CD4-positive, CD25-positive, alpha-beta regulatory T cell (primary cell): ENCODE measurements around the gene CACNA1A. TPM values are rescaled to one million over a fixed set of nuclear protein-coding genes. Genes with fewer than 3 reads are reported as not detected.
A peak's percentile ranks its signal among the peaks of the same experiment; 100 is the strongest.

Source experiments
- ATAC-seq, 2 donors: fragments of 150-1000 bp; cut with Tn5 transposase; one replicate each; pipeline ENCODE4 v1.10.0; 2021; ENCODE audit warnings: low read depth in 2 of 2, moderate number of reproducible peaks in 2 of 2, moderate library complexity in 1 of 2
- DNase-seq, 3 donors: peaks; one replicate each; pipeline versions ENCODE4 v3.0.0 to v3.0.0-alpha.2; 2012 to 2022; ENCODE audit warnings: mixed read lengths in 1 of 3
- H3K27ac ChIP-seq: one replicate; pipeline ENCODE4 v1.7.0; 2013; ENCODE audit warnings: mild to moderate bottlenecking, low read length; ENCODE audit not compliant: insufficient read depth, poor library complexity, severe bottlenecking
- H3K27me3 ChIP-seq: one replicate; pipeline ENCODE4 v1.7.0; 2013; ENCODE audit warnings: low read length; ENCODE audit not compliant: control insufficient read depth, insufficient read depth
- H3K36me3 ChIP-seq: one replicate; pipeline ENCODE4 v1.7.0; 2013; ENCODE audit warnings: mild to moderate bottlenecking, low read length, moderate library complexity; ENCODE audit not compliant: control insufficient read depth, insufficient read depth
- H3K4me1 ChIP-seq: 2 replicates; pipeline ENCODE4 v1.7.0; 2013; ENCODE audit warnings: mild to moderate bottlenecking, low read length; ENCODE audit not compliant: insufficient read depth, control insufficient read depth, poor library complexity, severe bottlenecking
- H3K4me3 ChIP-seq: one replicate; pipeline ENCODE4 v1.7.0; 2013; ENCODE audit warnings: low read depth, mild to moderate bottlenecking, low read length, moderate library complexity
- H3K9me3 ChIP-seq, 2 experiments: 1 replicate in 1 of 2; 2 replicates in 1 of 2; pipeline ENCODE4 v1.7.0; 2013; ENCODE audit warnings: low read length in 2 of 2, mild to moderate bottlenecking in 1 of 2, moderate library complexity in 1 of 2; ENCODE audit not compliant: control insufficient read depth in 2 of 2
- H3K27ac Mint-ChIP-seq, 3 donors: one replicate each; pipeline ENCODE4 v1.8.0; 2020 to 2022; ENCODE audit warnings: mild to moderate bottlenecking in 3 of 3, mixed read lengths in 3 of 3, moderate library complexity in 2 of 3
- H3K27me3 Mint-ChIP-seq: one replicate; pipeline ENCODE4 v1.8.0; 2022; ENCODE audit warnings: mild to moderate bottlenecking, mixed read lengths
- H3K36me3 Mint-ChIP-seq: one replicate; pipeline ENCODE4 v1.8.0; 2020; ENCODE audit warnings: mixed read lengths
- H3K4me1 Mint-ChIP-seq, 4 donors: one replicate each; pipeline ENCODE4 v1.8.0; 2020 to 2022; ENCODE audit warnings: mixed read lengths in 4 of 4, mild to moderate bottlenecking in 1 of 4
- H3K4me3 Mint-ChIP-seq, 4 donors: one replicate each; pipeline ENCODE4 v1.8.0; 2020 to 2022; ENCODE audit warnings: mild to moderate bottlenecking in 4 of 4, mixed read lengths in 4 of 4, moderate library complexity in 3 of 4
- H3K9me3 Mint-ChIP-seq, 7 donors: one replicate each; pipeline ENCODE4 v1.8.0; 2020 to 2022; ENCODE audit warnings: mixed read lengths in 7 of 7, mild to moderate bottlenecking in 3 of 7, moderate library complexity in 2 of 7
- polyA plus RNA-seq, 4 donors: library from polyadenylated mRNA; unstranded; fragments of 300-500 nt; fragmentation: Illumina TruSeq; gene quantifications; one replicate each; pipeline ENCODE4 v1.2.3, GENCODE V29; 2021
- total RNA-seq: library from RNA; stranded (reverse); gene quantifications from one replicate; pipeline ENCODE4 v1.2.3, GENCODE V29; 2022

CACNA1A gene
- total and polyA plus RNA-seq, 5 donors from 2014 or later = 0.16 to 0.62 TPM; not detected in 3

DNA sequence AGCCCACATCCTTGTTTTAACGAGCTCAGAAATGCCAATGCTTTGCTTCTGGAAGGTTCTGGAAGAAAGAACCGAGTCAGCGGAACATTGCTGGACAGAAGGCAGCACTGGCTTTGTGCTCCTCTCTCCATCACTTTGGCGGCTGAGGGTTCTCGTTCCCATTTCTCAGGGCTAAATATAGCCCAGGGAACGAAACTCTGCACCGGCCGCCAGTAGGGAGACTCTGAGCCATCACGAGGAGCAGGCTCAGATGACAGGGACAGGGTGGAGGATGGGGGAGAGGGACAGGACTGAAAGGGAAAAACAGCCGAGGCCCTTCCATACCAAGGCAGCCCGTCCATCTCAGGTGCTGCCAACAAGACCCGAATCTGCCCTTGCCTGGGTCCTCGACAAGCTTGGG lies 166.4 kb downstream of the CACNA1A start:
- H3K36me3 Mint-ChIP-seq = no peaks in the 10 kb centered on the region
- H3K4me3 Mint-ChIP-seq = no peak overlapping the region
- H3K27me3 Mint-ChIP-seq = peaks cover 13% of the 10 kb centered on the region
- Histone ChIP-seq H3K27ac (no peak overlapping the region), H3K9me3 (peaks cover 4 to 8% of the 10 kb centered on the region in 2 experiments), H3K4me1 (no peaks in the 10 kb centered on the region), H3K4me3 (no peak overlapping the region), H3K27me3 (no peaks in the 10 kb centered on the region), H3K36me3 (no peaks in the 10 kb centered on the region)
- ATAC-seq (no peak), DNase-seq (no peak)
- no peak overlapping the region for H3K27ac Mint-ChIP-seq
- no peaks in the 10 kb centered on the region for H3K4me1 Mint-ChIP-seq
- H3K9me3 Mint-ChIP-seq = peaks cover 0 to 7% (median 2%) of the 10 kb centered on the region in 7 donors

DNA sequence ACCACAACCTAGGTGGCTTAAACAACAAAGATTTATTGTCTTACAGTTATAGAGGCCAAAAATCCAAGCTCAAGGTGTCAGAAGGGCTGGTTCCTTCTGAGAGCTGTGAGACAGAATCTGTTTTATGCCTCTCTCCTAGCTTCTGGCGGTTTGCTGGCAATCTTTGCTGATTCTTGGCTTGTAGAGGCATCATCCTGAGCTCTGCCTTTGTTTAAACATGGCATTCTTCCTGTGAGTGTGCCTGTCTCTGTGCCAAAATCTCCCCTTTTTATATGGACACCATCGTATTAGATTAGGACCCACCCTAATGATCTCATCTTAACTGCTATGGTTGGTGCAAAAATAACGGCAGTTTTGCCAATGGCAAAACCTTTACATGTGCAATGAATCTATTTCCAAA lies 169.1 kb downstream of the CACNA1A start:
- Mint-ChIP-seq H3K27me3 (peaks cover 13% of the 10 kb centered on the region), H3K36me3 (no peaks in the 10 kb centered on the region), H3K4me3 (no peak overlapping the region), H3K9me3 (peaks cover 0 to 5% (median 1%) of the 10 kb centered on the region in 7 donors), H3K27ac (no peak overlapping the region), H3K4me1 (no peaks in the 10 kb centered on the region)
- Histone ChIP-seq H3K9me3 (peaks cover under 1% of the 10 kb centered on the region in 2 experiments), H3K27me3 (no peaks in the 10 kb centered on the region), H3K4me1 (no peaks in the 10 kb centered on the region), H3K27ac (no peak overlapping the region), H3K4me3 (no peak overlapping the region), H3K36me3 (no peaks in the 10 kb centered on the region)
- ATAC-seq (no peak), DNase-seq (no peak)

DNA sequence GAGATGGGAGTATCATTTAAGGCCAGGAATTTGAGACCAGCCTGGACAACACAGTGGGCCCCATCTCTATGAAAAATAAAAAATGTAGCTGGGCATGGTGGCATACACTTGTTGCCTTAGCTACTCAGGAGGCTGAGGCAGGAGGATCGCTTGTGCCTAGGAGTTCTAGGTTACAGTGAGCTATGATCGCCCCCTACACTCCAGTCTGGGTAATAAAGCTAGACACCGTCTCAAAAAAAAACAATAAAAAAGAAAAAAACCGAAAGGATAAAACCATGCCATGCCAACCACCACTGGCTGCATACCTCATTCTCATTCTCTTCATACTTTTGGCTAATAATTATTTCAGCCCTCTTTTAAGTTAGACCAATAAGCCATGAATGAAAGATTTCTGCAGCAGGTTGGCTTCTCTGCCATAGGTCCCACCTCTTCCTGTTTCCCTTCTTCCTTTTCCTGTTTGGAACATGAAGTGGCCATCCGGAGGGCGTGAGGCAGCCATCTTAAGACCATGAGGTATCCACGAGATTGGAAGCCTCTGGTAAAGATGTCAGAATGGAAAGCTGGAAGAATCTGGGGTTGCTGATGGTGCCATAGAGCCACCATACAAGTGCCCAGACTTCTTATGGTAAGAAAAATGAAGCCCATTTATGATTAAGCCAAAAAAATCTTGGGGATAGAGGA lies 171.3 kb downstream of the CACNA1A start:
- no peaks in the 10 kb centered on the region for H3K9me3 ChIP-seq
- H3K4me3 Mint-ChIP-seq = no peak overlapping the region
- H3K36me3 ChIP-seq = no peaks in the 10 kb centered on the region
- ATAC-seq (no peak), DNase-seq (peak in 1 of 3 donors; percentile 2)
- H3K36me3 Mint-ChIP-seq = no peaks in the 10 kb centered on the region
- no peaks in the 10 kb centered on the region for H3K4me1 Mint-ChIP-seq
- H3K4me1 ChIP-seq = no peaks in the 10 kb centered on the region
- H3K27me3 Mint-ChIP-seq = peaks cover 7% of the 10 kb centered on the region
- H3K9me3 Mint-ChIP-seq = no peaks in the 10 kb centered on the region
- no peaks in the 10 kb centered on the region for H3K27me3 ChIP-seq
- no peak overlapping the region for H3K4me3 ChIP-seq
- no peak overlapping the region for H3K27ac ChIP-seq
- H3K27ac Mint-ChIP-seq = no peak overlapping the region

DNA sequence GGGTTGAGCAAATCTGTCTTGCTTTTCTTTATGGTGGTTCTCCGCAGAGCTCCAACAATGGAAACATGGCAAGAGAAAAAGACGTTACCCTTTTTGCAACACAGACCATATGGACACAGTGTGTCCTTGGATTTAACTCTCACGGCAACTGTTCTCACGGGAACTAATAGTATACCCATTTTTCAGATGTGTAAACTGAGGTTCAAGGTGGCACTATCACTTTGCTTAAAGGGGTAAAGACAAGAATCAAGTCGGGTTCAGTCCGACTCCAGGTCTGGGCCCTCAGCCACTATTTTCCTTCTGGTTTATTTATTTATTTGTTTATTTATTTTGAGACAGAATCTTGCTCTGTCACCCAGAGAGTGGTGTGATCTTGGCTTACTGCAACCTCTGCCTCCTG lies 176.0 kb downstream of the CACNA1A start:
- H3K9me3 ChIP-seq = no peaks in the 10 kb centered on the region
- no peak for DNase-seq
- no peak for ATAC-seq
- Mint-ChIP-seq H3K9me3 (peaks cover 0 to 2% (median 0%) of the 10 kb centered on the region in 7 donors), H3K36me3 (no peaks in the 10 kb centered on the region), H3K4me3 (no peak overlapping the region), H3K27me3 (no peaks in the 10 kb centered on the region), H3K4me1 (no peaks in the 10 kb centered on the region), H3K27ac (no peak overlapping the region)
- no peaks in the 10 kb centered on the region for H3K27me3 ChIP-seq
- no peak overlapping the region for H3K27ac ChIP-seq
- H3K36me3 ChIP-seq = no peaks in the 10 kb centered on the region
- H3K4me1 ChIP-seq = no peaks in the 10 kb centered on the region
- no peak overlapping the region for H3K4me3 ChIP-seq

DNA sequence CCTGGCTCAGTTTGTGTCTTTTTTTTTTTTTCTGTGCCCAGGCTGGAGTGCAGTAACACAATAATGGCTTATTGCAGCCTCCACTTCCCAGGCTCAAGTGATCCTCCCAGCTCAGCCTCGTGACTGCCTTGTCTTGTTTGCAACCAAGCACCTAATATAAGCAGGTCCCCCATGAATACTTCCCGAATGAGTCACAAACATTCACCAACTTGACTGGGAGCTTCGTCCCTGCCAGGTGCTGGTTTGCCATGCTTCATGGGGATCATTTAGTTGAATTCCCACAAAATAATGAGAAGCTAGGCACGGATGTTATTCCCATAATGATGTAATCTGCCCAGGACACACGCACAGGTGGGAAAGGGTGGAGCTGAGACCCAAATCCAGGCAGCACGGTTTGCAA lies 176.5 kb downstream of the CACNA1A start:
- no peaks in the 10 kb centered on the region for H3K36me3 ChIP-seq
- no peaks in the 10 kb centered on the region for H3K27me3 ChIP-seq
- H3K27ac ChIP-seq = no peak overlapping the region
- no peak for ATAC-seq
- no peak overlapping the region for H3K4me3 ChIP-seq
- Mint-ChIP-seq H3K4me1 (no peaks in the 10 kb centered on the region), H3K27ac (no peak overlapping the region), H3K36me3 (no peaks in the 10 kb centered on the region), H3K27me3 (no peaks in the 10 kb centered on the region), H3K4me3 (no peak overlapping the region), H3K9me3 (peaks cover 0 to 2% (median 0%) of the 10 kb centered on the region in 7 donors)
- H3K4me1 ChIP-seq = no peaks in the 10 kb centered on the region
- DNase-seq = no peak
- H3K9me3 ChIP-seq = no peaks in the 10 kb centered on the region

DNA sequence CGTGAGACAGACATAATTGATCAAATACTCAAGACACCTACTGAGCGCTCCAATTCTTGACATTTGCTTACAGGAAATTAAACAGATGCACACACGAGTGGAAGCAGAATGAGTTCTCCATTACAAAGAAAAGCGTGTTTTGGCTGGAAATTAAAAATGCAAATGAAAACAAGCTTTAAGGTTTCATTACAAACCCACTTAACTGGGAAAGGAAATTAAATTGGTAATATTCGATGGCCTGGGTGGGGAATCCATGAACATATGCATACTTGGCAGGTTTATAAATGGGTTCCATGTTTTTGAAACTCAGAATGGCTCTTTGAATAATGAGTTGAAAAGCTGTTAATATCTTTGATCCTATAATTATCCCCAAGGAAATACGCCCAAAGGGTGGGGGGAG lies 178.0 kb downstream of the CACNA1A start:
- Histone ChIP-seq H3K4me3 (no peak overlapping the region), H3K4me1 (no peaks in the 10 kb centered on the region), H3K27ac (no peak overlapping the region), H3K9me3 (peaks cover 0 to 3% of the 10 kb centered on the region in 2 experiments), H3K36me3 (no peaks in the 10 kb centered on the region), H3K27me3 (no peaks in the 10 kb centered on the region)
- ATAC-seq = no peak
- DNase-seq = no peak
- Mint-ChIP-seq H3K4me3 (no peak overlapping the region), H3K27me3 (no peaks in the 10 kb centered on the region), H3K4me1 (no peaks in the 10 kb centered on the region), H3K36me3 (no peaks in the 10 kb centered on the region), H3K27ac (no peak overlapping the region), H3K9me3 (peaks cover 0 to 9% (median 2%) of the 10 kb centered on the region in 7 donors)

DNA sequence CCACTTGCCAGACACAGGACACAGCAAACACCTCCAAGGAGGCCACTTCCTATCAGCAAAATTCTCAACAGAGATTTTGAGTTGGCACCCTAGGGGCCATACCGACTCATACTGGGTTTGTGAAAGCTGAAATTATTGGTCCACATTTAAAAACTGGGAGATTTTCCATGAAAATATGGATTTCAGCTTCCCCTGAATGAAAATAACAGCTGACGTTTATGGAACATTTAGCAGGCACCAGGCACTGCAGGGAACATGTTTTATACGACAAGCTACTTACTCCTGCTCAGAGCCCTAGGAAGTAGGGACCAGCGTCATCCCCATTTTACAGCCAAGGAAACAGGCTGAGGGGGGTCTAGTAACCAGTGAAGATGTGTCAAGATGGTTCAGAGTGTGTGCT lies 186.8 kb downstream of the CACNA1A start:
- Histone ChIP-seq H3K27me3 (no peaks in the 10 kb centered on the region), H3K9me3 (peaks cover 0 to 3% of the 10 kb centered on the region in 2 experiments), H3K4me3 (no peak overlapping the region), H3K27ac (no peak overlapping the region), H3K36me3 (no peaks in the 10 kb centered on the region), H3K4me1 (no peaks in the 10 kb centered on the region)
- H3K4me3 Mint-ChIP-seq = no peak overlapping the region
- no peaks in the 10 kb centered on the region for H3K36me3 Mint-ChIP-seq
- H3K27ac Mint-ChIP-seq = no peak overlapping the region
- no peak for DNase-seq
- H3K27me3 Mint-ChIP-seq = peaks cover 17% of the 10 kb centered on the region
- H3K4me1 Mint-ChIP-seq = no peaks in the 10 kb centered on the region
- H3K9me3 Mint-ChIP-seq = peaks cover 0 to 25% (median 4%) of the 10 kb centered on the region in 7 donors
- ATAC-seq = no peak

DNA sequence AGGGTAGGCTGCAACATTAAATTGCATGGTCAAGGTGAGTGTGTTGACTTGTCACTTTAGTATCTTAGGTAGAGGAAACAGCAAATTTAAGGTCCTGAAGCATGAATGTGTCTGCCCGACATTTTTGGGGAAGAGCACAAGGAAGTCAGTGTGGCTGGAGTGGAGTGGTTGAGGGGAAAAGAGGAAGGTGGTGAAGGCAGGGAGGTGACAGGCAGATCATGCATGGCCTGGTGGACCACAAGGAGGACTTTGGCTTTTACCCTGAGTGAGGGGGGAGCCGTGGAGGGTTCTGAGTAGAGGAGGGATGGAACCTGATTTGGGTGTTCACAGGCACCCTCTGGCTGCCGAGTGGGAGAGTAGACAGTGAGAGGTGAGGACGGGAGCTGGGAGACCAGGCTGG lies 188.1 kb downstream of the CACNA1A start:
- ATAC-seq = no peak
- no peak overlapping the region for H3K27ac Mint-ChIP-seq
- Histone ChIP-seq H3K9me3 (no peaks in the 10 kb centered on the region), H3K36me3 (no peaks in the 10 kb centered on the region), H3K27ac (no peak overlapping the region), H3K27me3 (no peaks in the 10 kb centered on the region), H3K4me1 (no peaks in the 10 kb centered on the region), H3K4me3 (no peak overlapping the region)
- no peaks in the 10 kb centered on the region for H3K36me3 Mint-ChIP-seq
- H3K4me1 Mint-ChIP-seq = no peaks in the 10 kb centered on the region
- no peak overlapping the region for H3K4me3 Mint-ChIP-seq
- peaks cover 24% of the 10 kb centered on the region for H3K27me3 Mint-ChIP-seq
- DNase-seq = no peak
- peaks cover 0 to 18% (median 2%) of the 10 kb centered on the region in 7 donors for H3K9me3 Mint-ChIP-seq
